Lung (tissue), 12 donors: ENCODE data around the gene ADH4. TPM values are rescaled to one million over a fixed set of nuclear protein-coding genes. Genes with fewer than 3 reads are reported as not detected.
A peak's percentile ranks its signal among the peaks of the same experiment; 100 is the strongest.
"Not testable (repeated sequence)": the region's sequence is repeated elsewhere in the genome, so short reads cannot be mapped to it uniquely, and the experiment has no call there.

Source experiments
- ATAC-seq: fragments of 200-7000 bp; cut with Tn5 transposase; one replicate; pipeline ENCODE4 v1.9.1; 2020; ENCODE audit warnings: moderate number of reproducible peaks; ENCODE audit not compliant: insufficient read depth, low FRiP score
- DNase-seq, 3 donors: peaks; one replicate each; pipeline ENCODE4 v3.0.0-alpha.2; 2013 to 2017
- H3K27ac ChIP-seq, 2 donors: one replicate each; pipeline ENCODE4 v1.5.1; 2013; ENCODE audit warnings: mild to moderate bottlenecking in 2 of 2, moderate library complexity in 2 of 2, control low read depth in 1 of 2, inconsistent platforms in 1 of 2, low read depth in 1 of 2, low read length in 1 of 2
- H3K27me3 ChIP-seq, 3 donors: one replicate each; pipeline ENCODE4 v1.5.1; 2013; ENCODE audit warnings: low read length in 2 of 3; ENCODE audit not compliant: control insufficient read depth in 3 of 3, insufficient read depth in 3 of 3
- H3K36me3 ChIP-seq, 4 donors: one replicate each; pipeline ENCODE4 v1.5.1; 2013; ENCODE audit warnings: low read length in 4 of 4, mild to moderate bottlenecking in 1 of 4, moderate library complexity in 1 of 4; ENCODE audit not compliant: control insufficient read depth in 4 of 4, insufficient read depth in 4 of 4
- H3K4me1 ChIP-seq, 5 donors: one replicate each; pipeline ENCODE4 v1.5.1; 2013; ENCODE audit warnings: low read length in 5 of 5, mild to moderate bottlenecking in 2 of 5, moderate library complexity in 1 of 5; ENCODE audit not compliant: control insufficient read depth in 5 of 5, insufficient read depth in 5 of 5
- H3K4me3 ChIP-seq: one replicate; pipeline ENCODE4 v1.5.1; 2013; ENCODE audit warnings: mild to moderate bottlenecking, control low read depth, moderate library complexity
- H3K9ac ChIP-seq, 2 donors: one replicate each; pipeline ENCODE4 v1.5.1; 2013; ENCODE audit warnings: low read length in 2 of 2, control low read depth in 1 of 2; ENCODE audit not compliant: insufficient read depth in 1 of 2
- H3K9me3 ChIP-seq, 4 donors: one replicate each; pipeline ENCODE4 v1.5.1; 2013; ENCODE audit warnings: low read length in 3 of 4, mild to moderate bottlenecking in 1 of 4, moderate library complexity in 1 of 4; ENCODE audit not compliant: control insufficient read depth in 4 of 4, insufficient read depth in 3 of 4
- CTCF ChIP-seq: IDR thresholded peaks from 2 replicates; pipeline ENCODE4 v1.5.1; 2012; ENCODE audit warnings: mild to moderate bottlenecking; ENCODE audit errors: control extremely low read depth, extremely low read depth
- WGBS, 2 donors: extraction: QIAGEN DNeasy Blood & Tissue Kit; methylation state at CpG; one replicate each; pipeline ENCODE4 v1.1.7; 2013; 5-methylcytosine and 5-hydroxymethylcytosine counted together
- polyA plus RNA-seq, 2 donors: library from polyadenylated mRNA; stranded (reverse); fragments of 200-250 nt; gene quantifications; one replicate each; pipeline ENCODE4 v1.2.1, GENCODE V29; 2013
- total RNA-seq, 2 donors: library from RNA; depleted of rRNA in 1 of 2; stranded (reverse); fragments of >200 nt in 1 of 2; gene quantifications; one replicate each; pipeline ENCODE4 v1.2.1, GENCODE V29; 2014 to 2021
- donor health status: control.
- donor health status: control.
- donor health status: Bipolar disorder and iron deficiency.
- donor health status: healthy.
- donor health status: DM: yes; HTN: yes; CAD: no.

ADH4 gene
- total and polyA plus RNA-seq, 4 donors, result 0.12 to 0.68 (median 0.17) TPM

GRCh38 chr4:99082192-99082591 lies 61.9 kb downstream of the ADH4 start:
- ATAC-seq, result no peak
- 89 to 94% methylated on average over 5 of the region's 5 CpGs for WGBS, 2 donors
- Histone ChIP-seq H3K4me1 (peaks cover 0 to 13% (median 4%) of the 10 kb centered on the region in 5 donors), H3K9ac (no peak overlapping the region), H3K27ac (no peak overlapping the region), H3K4me3 (no peak overlapping the region), H3K9me3 (no peaks in the 10 kb centered on the region), H3K27me3 (no peaks in the 10 kb centered on the region), H3K36me3 (peaks cover 18 to 67% (median 39%) of the 10 kb centered on the region in 4 donors)
- DNase-seq, result no peak
- no peak for TF ChIP-seq CTCF

- not testable (repeated sequence) for H3K4me3 ChIP-seq, H3K27ac ChIP-seq, H3K9ac ChIP-seq, H3K27me3 ChIP-seq, DNase-seq, H3K9me3 ChIP-seq, ATAC-seq
- 68 to 75% methylated on average over 6 of the region's 6 CpGs for WGBS, 2 donors
- peaks cover 17 to 69% (median 42%) of the 10 kb centered on the region in 4 donors for H3K36me3 ChIP-seq
- H3K4me1 ChIP-seq, result peaks cover 0 to 13% (median 0%) of the 10 kb centered on the region in 5 donors
Measured at GRCh38 chr4:99080869-99081268, 63.2 kb downstream of the ADH4 start.

- DNase-seq (no peak), ATAC-seq (no peak)
- Histone ChIP-seq H3K27me3 (no peaks in the 10 kb centered on the region), H3K36me3 (peaks cover 22 to 69% (median 41%) of the 10 kb centered on the region in 4 donors), H3K9ac (no peak overlapping the region), H3K4me3 (no peak overlapping the region), H3K9me3 (no peaks in the 10 kb centered on the region), H3K4me1 (peaks cover 0 to 10% (median 0%) of the 10 kb centered on the region in 5 donors), H3K27ac (peak overlapping the region in 1 of 2 donors; percentile 9)
- WGBS, 2 donors, result 88 to 91% methylated on average over 5 of the region's 5 CpGs
- no peak for TF ChIP-seq CTCF
Measured at GRCh38 chr4:99079625-99080295, 64.3 kb downstream of the ADH4 start.

GRCh38 chr4:99078931-99079624 lies 65.0 kb downstream of the ADH4 start:
- ATAC-seq, result no peak
- no peak for DNase-seq
- Histone ChIP-seq H3K27me3 (no peaks in the 10 kb centered on the region), H3K9ac (no peak overlapping the region), H3K4me3 (no peak overlapping the region), H3K4me1 (peaks cover 0 to 8% (median 0%) of the 10 kb centered on the region in 5 donors), H3K27ac (no peak overlapping the region), H3K9me3 (no peaks in the 10 kb centered on the region), H3K36me3 (peaks cover 25 to 69% (median 45%) of the 10 kb centered on the region in 4 donors)
- TF ChIP-seq CTCF, result no peak
- WGBS, 2 donors, result 82 to 86% methylated on average over 5 of the region's 5 CpGs
